Umbilical cord (tissue), 2 donors: ENCODE measurements around the gene ULK4. TPM values are rescaled to one million over a fixed set of nuclear protein-coding genes. Genes with fewer than 3 reads are reported as not detected.

Experiments used
- DNase-seq: peaks from one replicate; pipeline ENCODE4 v3.0.0-alpha.2; 2015; ENCODE audit warnings: low spot score
- total RNA-seq: library from RNA; depleted of rRNA; stranded (reverse); fragments of >200 nt; gene quantifications from one replicate; pipeline ENCODE4 v1.2.3, GENCODE V29; 2014; ENCODE audit warnings: low replicate concordance; ENCODE audit not compliant: insufficient read depth

The ULK4 gene
- total RNA-seq, 1 donor from 2014 or later = 76.8 TPM

- no peak for DNase-seq
These were observed 693.8 kb downstream of the ULK4 start for GRCh38 chr3:41267975-41268640.

- DNase-seq = peak; percentile 53
These were observed 696.1 kb downstream of the ULK4 start for GRCh38 chr3:41265823-41266273.

GRCh38 chr3:41265011-41265545 lies 696.8 kb downstream of the ULK4 start:
- DNase-seq = no peak

GRCh38 chr3:41260063-41260450 lies 701.8 kb downstream of the ULK4 start:
- no peak for DNase-seq

GRCh38 chr3:41259449-41260062 lies 702.3 kb downstream of the ULK4 start:
- DNase-seq = peak; percentile 52

- no peak for DNase-seq
These were observed 703.6 kb downstream of the ULK4 start for GRCh38 chr3:41258239-41258800.

- DNase-seq = no peak
These were observed 710.3 kb downstream of the ULK4 start for GRCh38 chr3:41251593-41251992.

GRCh38 chr3:41250825-41251224 lies 711.1 kb downstream of the ULK4 start:
- no peak for DNase-seq

GRCh38 chr3:41249318-41249717 lies 712.6 kb downstream of the ULK4 start:
- no peak for DNase-seq

GRCh38 chr3:41248525-41248924 lies 713.4 kb downstream of the ULK4 start:
- DNase-seq = no peak

- no peak for DNase-seq
These were observed 714.6 kb downstream of the ULK4 start for GRCh38 chr3:41247055-41248004.

- no peak for DNase-seq
These were observed 717.1 kb downstream of the ULK4 start for GRCh38 chr3:41244620-41245336.

- no peak for DNase-seq
These were observed 718.7 kb downstream of the ULK4 start for GRCh38 chr3:41243183-41243582.

- DNase-seq = no peak
These were observed 719.9 kb downstream of the ULK4 start for GRCh38 chr3:41241800-41242571.

- DNase-seq = peak; percentile 65
These were observed 720.7 kb downstream of the ULK4 start for GRCh38 chr3:41241161-41241560.

GRCh38 chr3:41239587-41239986 lies 722.3 kb downstream of the ULK4 start:
- DNase-seq = no peak

- DNase-seq = no peak
These were observed 724.0 kb downstream of the ULK4 start for GRCh38 chr3:41237907-41238306.

- no peak for DNase-seq
These were observed 725.7 kb downstream of the ULK4 start for GRCh38 chr3:41236228-41236627.

GRCh38 chr3:41234823-41235721 lies 726.8 kb downstream of the ULK4 start:
- DNase-seq = no peak
